HUES64 (cell line): ENCODE results near the gene NPHS1.

ENCODE experiments used
- H3K27ac ChIP-seq: 2 replicates; pipeline ENCODE4 v1.7.0; 2013; ENCODE audit warnings: low read depth, low read length, inconsistent platforms
- H3K27me3 ChIP-seq: 2 replicates; pipeline ENCODE4 v1.6.1; 2013; ENCODE audit warnings: mild to moderate bottlenecking, low read length; ENCODE audit not compliant: insufficient read depth
- H3K36me3 ChIP-seq: 2 replicates; pipeline ENCODE4 v1.6.1; 2013; ENCODE audit warnings: mild to moderate bottlenecking, low read length; ENCODE audit not compliant: insufficient read depth
- H3K4me1 ChIP-seq: 2 replicates; pipeline ENCODE4 v1.6.1; 2013; ENCODE audit warnings: mild to moderate bottlenecking, low read length, moderate library complexity; ENCODE audit not compliant: insufficient read depth
- H3K4me3 ChIP-seq: 2 replicates; pipeline ENCODE4 v1.5.1; 2013; ENCODE audit warnings: mild to moderate bottlenecking, low read length, moderate library complexity
- H3K9ac ChIP-seq: 2 replicates; pipeline ENCODE4 v1.6.1; 2013; ENCODE audit warnings: mild to moderate bottlenecking, low read depth, low read length
- H3K9me3 ChIP-seq: 2 replicates; pipeline ENCODE4 v1.6.1; 2013; ENCODE audit warnings: low read depth, low read length; ENCODE audit not compliant: insufficient read depth
- WGBS: fragments of 150-250, 120-280 bp; methylation state at CpG from one replicate; pipeline ENCODE4 v1.1.7; 2013; ENCODE audit warnings: missing lambda C conversion rate; 5-methylcytosine and 5-hydroxymethylcytosine counted together

Gene NPHS1

GRCh38 chr19:35860818-35861639 lies 8.7 kb upstream of the NPHS1 start:
- H3K9ac ChIP-seq, result no peak overlapping the region
- peaks cover 78% of the 10 kb centered on the region for H3K27me3 ChIP-seq

GRCh38 chr19:35860436-35860817 lies 8.1 kb upstream of the NPHS1 start:
- Histone ChIP-seq H3K36me3 (no peaks in the 10 kb centered on the region), H3K4me1 (peaks cover 6% of the 10 kb centered on the region; the same call in 1 of the 2 replicates), H3K9ac (no peak overlapping the region), H3K27me3 (peaks cover 80% of the 10 kb centered on the region), H3K4me3 (peak overlapping the region; percentile 58), H3K27ac (no peak overlapping the region), H3K9me3 (no peaks in the 10 kb centered on the region)
- WGBS, result 5% methylated on average over 24 of the region's 24 CpGs

More at GRCh38 chr19:35860818-35861639, 8.7 kb upstream of the NPHS1 start:
- Histone ChIP-seq H3K9me3 (no peaks in the 10 kb centered on the region), H3K36me3 (no peaks in the 10 kb centered on the region), H3K4me3 (peak overlapping the region; percentile 58), H3K27ac (no peak overlapping the region), H3K4me1 (peaks cover 6% of the 10 kb centered on the region; the same call in 1 of the 2 replicates)
- 4% methylated on average over 55 of the region's 55 CpGs for WGBS

- Histone ChIP-seq H3K9me3 (no peaks in the 10 kb centered on the region), H3K4me3 (no peak overlapping the region), H3K36me3 (no peaks in the 10 kb centered on the region), H3K4me1 (peaks cover 6% of the 10 kb centered on the region; the same call in 1 of the 2 replicates), H3K9ac (no peak overlapping the region), H3K27me3 (peaks cover 89% of the 10 kb centered on the region), H3K27ac (no peak overlapping the region)
- WGBS, result 76% methylated on average over 4 of the region's 4 CpGs
Measured at GRCh38 chr19:35859414-35859813, 7.1 kb upstream of the NPHS1 start.

GRCh38 chr19:35858311-35858710 lies 6.0 kb upstream of the NPHS1 start:
- Histone ChIP-seq H3K4me3 (no peak overlapping the region), H3K9me3 (no peaks in the 10 kb centered on the region), H3K4me1 (peaks cover 6% of the 10 kb centered on the region; the same call in 1 of the 2 replicates), H3K9ac (no peak overlapping the region), H3K27me3 (peaks cover 87% of the 10 kb centered on the region), H3K27ac (no peak overlapping the region), H3K36me3 (no peaks in the 10 kb centered on the region)
- 81% methylated on average over 6 of the region's 6 CpGs for WGBS

- no peaks in the 10 kb centered on the region for H3K36me3 ChIP-seq
- no peak within 1 kb of the TSS for H3K27ac ChIP-seq
- H3K9ac ChIP-seq, result no peak within 1 kb of the TSS
- H3K4me1 ChIP-seq, result peaks cover 2% of the 10 kb centered on the region; the same call in 1 of the 2 replicates
- peaks cover 73% of the 10 kb centered on the region for H3K27me3 ChIP-seq
- 1% methylated on average over 42 of the region's 42 CpGs for WGBS
- H3K4me3 ChIP-seq, result peak within 1 kb of the TSS; percentile 60
- H3K9me3 ChIP-seq, result no peaks in the 10 kb centered on the region
Measured at GRCh38 chr19:35856546-35857149, 4.3 kb upstream of the NPHS1 start, which contains the start of gene KIRREL2. TSS of gene KIRREL2 (plus strand) at chr19:35856911. CDS start at chr19:35857120, 209 bp downstream.

- Histone ChIP-seq H3K36me3 (no peaks in the 10 kb centered on the region), H3K9me3 (no peaks in the 10 kb centered on the region), H3K27me3 (peaks cover 65% of the 10 kb centered on the region), H3K9ac (no peak overlapping the region), H3K4me1 (no peaks in the 10 kb centered on the region), H3K27ac (no peak overlapping the region), H3K4me3 (no peak overlapping the region)
- WGBS, result 79% methylated on average over 8 of the region's 8 CpGs
Measured at GRCh38 chr19:35853038-35853756, 893 bp upstream of the NPHS1 start.

- Histone ChIP-seq H3K4me1 (no peaks in the 10 kb centered on the region), H3K27ac (no peak overlapping the region), H3K27me3 (peaks cover 55% of the 10 kb centered on the region), H3K9ac (no peak overlapping the region), H3K4me3 (peak overlapping the region; percentile 20; the same call in 1 of the 2 replicates), H3K9me3 (no peaks in the 10 kb centered on the region), H3K36me3 (no peaks in the 10 kb centered on the region)
- 58% methylated on average over 32 of the region's 32 CpGs for WGBS
Measured at GRCh38 chr19:35851213-35852028, 883 bp downstream of the NPHS1 start.

- Histone ChIP-seq H3K9me3 (no peaks in the 10 kb centered on the region), H3K4me3 (no peak overlapping the region), H3K36me3 (no peaks in the 10 kb centered on the region), H3K27ac (no peak overlapping the region), H3K27me3 (peaks cover 59% of the 10 kb centered on the region), H3K9ac (no peak overlapping the region), H3K4me1 (no peaks in the 10 kb centered on the region)
- 91% methylated on average over 18 of the region's 18 CpGs for WGBS
Measured at GRCh38 chr19:35848919-35849505, 3.3 kb downstream of the NPHS1 start.

- peaks cover 64% of the 10 kb centered on the region for H3K27me3 ChIP-seq
- 86% methylated on average over 8 of the region's 8 CpGs for WGBS
Measured at GRCh38 chr19:35848486-35848885, 3.8 kb downstream of the NPHS1 start.

GRCh38 chr19:35847911-35848310 lies 4.4 kb downstream of the NPHS1 start:
- H3K4me1 ChIP-seq, result no peaks in the 10 kb centered on the region; the same call in 1 of the 2 replicates
- H3K4me3 ChIP-seq, result no peak overlapping the region
- 87% methylated on average over 8 of the region's 8 CpGs for WGBS
- no peaks in the 10 kb centered on the region for H3K36me3 ChIP-seq
- no peak overlapping the region for H3K27ac ChIP-seq
- H3K9me3 ChIP-seq, result no peaks in the 10 kb centered on the region
- peaks cover 70% of the 10 kb centered on the region for H3K27me3 ChIP-seq
- no peak overlapping the region for H3K9ac ChIP-seq

More at GRCh38 chr19:35848486-35848885, 3.8 kb downstream of the NPHS1 start:
- Histone ChIP-seq H3K9me3 (no peaks in the 10 kb centered on the region), H3K27ac (no peak overlapping the region), H3K4me3 (no peak overlapping the region), H3K4me1 (no peaks in the 10 kb centered on the region; the same call in 1 of the 2 replicates), H3K36me3 (no peaks in the 10 kb centered on the region), H3K9ac (no peak overlapping the region)
